Measurements from ENCODE around the gene ATP8B3. TPM values are rescaled to one million over a fixed set of nuclear protein-coding genes. Genes with fewer than 3 reads are reported as not detected.

The ATP8B3 gene
- total and polyA plus RNA-seq, 2 donors from 2014 or later: 0.24 to 3.6 TPM

DNA sequence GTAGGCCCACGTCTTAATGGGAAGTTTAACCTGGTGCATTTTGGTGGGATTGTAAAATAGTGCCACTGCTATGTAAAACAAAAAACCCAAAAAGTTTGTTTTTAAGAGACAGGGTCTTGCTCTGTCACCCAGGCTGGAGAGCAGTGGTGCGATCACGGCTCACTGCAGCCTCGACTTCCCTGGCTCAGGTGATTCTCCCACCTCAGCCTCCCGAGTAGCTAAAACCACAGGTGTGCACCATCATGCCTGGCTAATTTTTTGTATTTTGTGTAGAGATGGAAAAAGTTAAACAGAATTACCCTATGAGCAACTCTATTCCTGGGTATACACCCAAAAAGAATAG is 37.0 kb upstream of the ATP8B3 start:
- no peaks in the 10 kb centered on the region for H3K27me3 ChIP-seq (ENCODE audit: control insufficient read depth, insufficient read depth, low read length)
- peak overlapping the region in 1 of 3 donors; percentile 91 for H3K9ac ChIP-seq (ENCODE audit: low read length in 3 of 3)
- H3K4me3 ChIP-seq (ENCODE audit: low read length in 3 of 3): no peak overlapping the region
- H3K36me3 ChIP-seq (ENCODE audit: control insufficient read depth in 2 of 3, insufficient read depth in 3 of 3, low read length in 3 of 3): no peaks in the 10 kb centered on the region
- H3K27ac ChIP-seq (ENCODE audit: low read depth in 2 of 2, low read length in 2 of 2): no peak overlapping the region
- H3K9me3 ChIP-seq (ENCODE audit: control insufficient read depth in 2 of 3, insufficient read depth in 1 of 3, low read length in 3 of 3): no peaks in the 10 kb centered on the region
- FAIRE-seq: no peak
- H3K4me1 ChIP-seq (ENCODE audit: control insufficient read depth in 2 of 3, insufficient read depth in 2 of 3, low read depth in 1 of 3, low read length in 3 of 3): peaks cover 0 to 30% (median 12%) of the 10 kb centered on the region in 3 donors
- TF ChIP-seq CTCF (IDR thresholded peaks at IDR 0.05; ENCODE audit: borderline replicate concordance, extremely low read depth, insufficient read depth): no peak
- intact Hi-C loops (cut with DNase I): no loop called here
- no peak for DNase-seq

DNA sequence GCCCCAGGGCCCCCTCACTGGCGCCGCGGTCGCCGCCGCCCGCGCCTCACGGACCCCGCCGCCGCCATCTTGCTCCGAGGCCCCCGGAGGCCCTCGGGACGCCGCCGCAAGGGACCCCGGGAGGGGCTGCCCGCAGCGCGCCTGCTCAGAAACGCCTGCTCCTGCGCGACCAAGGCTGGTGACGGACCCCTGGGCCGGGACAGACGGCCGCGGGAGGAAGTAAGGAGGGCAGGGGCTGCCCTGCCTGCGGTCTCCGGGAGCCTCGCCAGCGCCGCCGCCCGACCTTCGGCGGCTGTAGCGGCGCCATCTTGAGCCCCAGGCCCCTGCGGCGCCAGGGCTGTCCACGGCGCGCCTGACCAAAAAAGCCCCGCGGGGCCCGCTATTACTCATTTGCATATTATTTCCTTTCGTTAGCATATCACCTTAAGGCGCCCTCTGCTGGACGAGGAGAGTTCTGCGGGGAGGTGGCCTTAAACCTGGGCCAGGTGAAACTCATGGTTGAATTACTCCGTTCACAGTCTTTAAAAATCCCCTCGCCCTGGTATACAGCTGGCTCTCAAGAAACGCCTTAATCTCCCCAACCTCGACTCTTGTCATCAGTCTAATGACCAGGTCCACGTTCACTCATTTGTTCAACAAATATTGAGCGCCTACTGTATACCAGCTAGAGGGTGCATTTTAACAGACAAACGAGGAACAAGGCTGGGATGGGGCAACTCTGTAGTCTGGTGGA is 36.5 kb upstream of the ATP8B3 start, which contains the start of gene REXO1:
REXO1 (minus strand) TSS at position 85 of the 733 bp plus-strand sequence. CDS start 125 bp downstream, outside the sequence.
- peak; percentile 97 to 98 (median 97) for DNase-seq
- no peak for FAIRE-seq
- Histone ChIP-seq H3K27ac (ENCODE audit: low read depth in 2 of 2, low read length in 2 of 2) (peak within 1 kb of the TSS; percentile 97 to 99), H3K4me1 (ENCODE audit: control insufficient read depth in 2 of 3, insufficient read depth in 2 of 3, low read depth in 1 of 3, low read length in 3 of 3) (peaks cover 0 to 35% (median 12%) of the 10 kb centered on the region in 3 donors), H3K9ac (ENCODE audit: low read length in 3 of 3) (peak within 1 kb of the TSS; percentile 61 to 91 (median 87)), H3K9me3 (ENCODE audit: control insufficient read depth in 2 of 3, insufficient read depth in 1 of 3, low read length in 3 of 3) (no peaks in the 10 kb centered on the region), H3K36me3 (ENCODE audit: control insufficient read depth in 2 of 3, insufficient read depth in 3 of 3, low read length in 3 of 3) (no peaks in the 10 kb centered on the region), H3K4me3 (ENCODE audit: low read length in 3 of 3) (peak within 1 kb of the TSS; percentile 75 to 88 (median 80)), H3K27me3 (ENCODE audit: control insufficient read depth, insufficient read depth, low read length) (no peaks in the 10 kb centered on the region)
- intact Hi-C loops (cut with DNase I): no loop called here
- peak; percentile 96 for TF ChIP-seq CTCF (IDR thresholded peaks at IDR 0.05; ENCODE audit: borderline replicate concordance, extremely low read depth, insufficient read depth)

DNA sequence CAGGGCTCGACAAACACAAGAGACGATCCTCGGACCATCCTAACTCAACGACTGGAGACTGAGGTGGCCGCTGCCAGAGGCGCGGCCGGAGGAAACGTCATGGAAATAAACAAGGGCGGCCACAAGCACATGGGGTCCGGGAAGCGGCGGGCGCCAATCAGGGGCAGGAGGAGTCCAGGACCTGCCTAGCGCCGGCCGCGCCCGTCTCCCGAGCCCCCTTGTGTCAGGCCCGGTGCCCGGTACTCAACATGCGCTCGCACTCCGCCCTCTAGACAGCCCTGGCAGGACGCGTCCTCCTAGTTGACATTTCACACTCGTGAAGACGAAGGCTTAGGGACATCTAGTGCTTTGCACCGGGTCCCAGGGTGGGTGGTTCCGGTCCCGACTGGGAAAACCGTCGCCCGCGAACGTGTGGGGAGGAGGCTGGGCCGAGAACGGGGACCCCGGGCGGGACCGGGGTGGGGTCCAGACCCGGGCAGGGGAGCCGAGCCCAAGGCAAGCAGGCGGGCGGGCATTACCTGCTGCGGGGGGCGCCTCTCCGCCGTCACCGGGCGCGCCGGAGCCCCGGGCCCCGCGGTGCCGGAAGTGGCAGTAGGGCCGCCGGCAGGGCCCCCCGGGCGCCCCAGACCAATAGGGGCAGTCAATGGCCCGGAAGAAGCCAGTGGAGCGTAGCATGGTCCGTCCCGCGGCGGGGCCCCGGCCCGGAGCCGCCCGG is 35.8 kb upstream of the ATP8B3 start:
- Histone ChIP-seq H3K9me3 (ENCODE audit: control insufficient read depth in 2 of 3, insufficient read depth in 1 of 3, low read length in 3 of 3) (no peaks in the 10 kb centered on the region), H3K4me3 (ENCODE audit: low read length in 3 of 3) (peak overlapping the region; percentile 75 to 88 (median 80)), H3K27me3 (ENCODE audit: control insufficient read depth, insufficient read depth, low read length) (no peaks in the 10 kb centered on the region), H3K36me3 (ENCODE audit: control insufficient read depth in 2 of 3, insufficient read depth in 3 of 3, low read length in 3 of 3) (no peaks in the 10 kb centered on the region), H3K4me1 (ENCODE audit: control insufficient read depth in 2 of 3, insufficient read depth in 2 of 3, low read depth in 1 of 3, low read length in 3 of 3) (peaks cover 0 to 35% (median 12%) of the 10 kb centered on the region in 3 donors), H3K27ac (ENCODE audit: low read depth in 2 of 2, low read length in 2 of 2) (peak overlapping the region; percentile 17 to 22), H3K9ac (ENCODE audit: low read length in 3 of 3) (peak overlapping the region; percentile 61 to 87 (median 77))
- intact Hi-C loops (cut with DNase I): no loop called here
- FAIRE-seq (no peak), DNase-seq (peak in 4 of 5 donors; percentile 26 to 85 (median 61))
- no peak for TF ChIP-seq CTCF (IDR thresholded peaks at IDR 0.05; ENCODE audit: borderline replicate concordance, extremely low read depth, insufficient read depth)
